Esophagus squamous epithelium (tissue), 5 donors: ENCODE data around the gene MEGF9. TPM values are rescaled to one million over a fixed set of nuclear protein-coding genes. Genes with fewer than 3 reads are reported as not detected.

Experiments
- DNase-seq: peaks from one replicate; lab custom pipeline; 2025; lab: John Stamatoyannopoulos, UW
- H3K27ac ChIP-seq, 4 donors: fragments of 200-600 bp; sonication (generic); one replicate each; pipeline ENCODE4 v1.5.1; 2016 to 2019; ENCODE audit warnings: mild to moderate bottlenecking in 1 of 4
- H3K27me3 ChIP-seq, 4 donors: fragments of 200-600 bp; sonication (generic); 1 replicate in 3 of 4; 2 replicates in 1 of 4; pipeline versions ENCODE4 v1.5.1 to v1.6.0; 2017 to 2021; ENCODE audit warnings: antibody characterized with exemption in 1 of 4
- H3K36me3 ChIP-seq, 3 donors: fragments of 200-600 bp; sonication (generic); one replicate each; pipeline ENCODE4 v1.5.1; 2016 to 2019
- H3K4me1 ChIP-seq, 3 donors: fragments of 200-600 bp; sonication (generic); one replicate each; pipeline ENCODE4 v1.5.1; 2017 to 2019
- H3K4me3 ChIP-seq, 4 donors: fragments of 200-600 bp; sonication (generic); 1 replicate in 3 of 4; 2 replicates in 1 of 4; pipeline ENCODE4 v1.5.1; 2016 to 2019; ENCODE audit warnings: mild to moderate bottlenecking in 2 of 4, moderate library complexity in 1 of 4
- H3K9me3 ChIP-seq, 3 donors: fragments of 200-600 bp; sonication (generic); one replicate each; pipeline ENCODE4 v1.5.1; 2016 to 2019
- CTCF ChIP-seq, 6 experiments: fragments of 450-650 bp in 4 of 6; fragments of 200-600 bp in 2 of 6; sonication (generic) in 2 of 6; IDR thresholded peaks; one replicate each; pipeline ENCODE4 v1.5.1; 2016 to 2019; ENCODE audit warnings: antibody characterized with exemption in 6 of 6, mild to moderate bottlenecking in 4 of 6, moderate library complexity in 4 of 6
- POLR2A ChIP-seq, 4 donors: fragments of 450-650 bp; IDR thresholded peaks; one replicate each; pipeline ENCODE4 v1.6.1; 2017; ENCODE audit warnings: antibody characterized with exemption in 4 of 4, mild to moderate bottlenecking in 4 of 4, moderate library complexity in 3 of 4
- WGBS, 2 donors: methylation state at CpG; one replicate each; pipeline ENCODE4 v1.1.5; 2018; 5-methylcytosine and 5-hydroxymethylcytosine counted together
- intact Hi-C: fragments of 100-400 bp; cut with DNase I; formaldehyde crosslinking; loops from one replicate; pipeline ENCODE4 v1.15.0; 2022
- total RNA-seq, 4 donors: library from RNA; depleted of rRNA; stranded (reverse); fragments of >200 nt; gene quantifications; one replicate each; pipeline ENCODE4 v1.1.0, GENCODE V29; 2016
- donor health status: DM: yes; HTN: yes; CAD: no.

Gene MEGF9
- total RNA-seq, 4 donors from 2014 or later = 16.2 to 20.8 (median 18.0) TPM

- Histone ChIP-seq H3K27me3 (no peaks in the 10 kb centered on the region), H3K4me1 (peaks cover 7 to 77% (median 12%) of the 10 kb centered on the region in 3 donors), H3K9me3 (no peaks in the 10 kb centered on the region), H3K4me3 (no peak overlapping the region), H3K27ac (no peak overlapping the region), H3K36me3 (peaks cover 0 to 6% (median 0%) of the 10 kb centered on the region in 3 donors)
- 86 to 90% methylated on average over 1 of the region's 1 CpG for WGBS, 2 donors
- no peak for DNase-seq
- TF ChIP-seq CTCF (IDR thresholded peaks at IDR 0.05) (no peak), POLR2A (IDR thresholded peaks at IDR 0.05) (no peak)
- intact Hi-C loops = no loop called here
These were observed 12.2 kb downstream of the MEGF9 start for GRCh38 chr9:120702075-120702474.

- 65 to 100% methylated on average over 1 of the region's 1 CpG for WGBS, 2 donors
- no peak overlapping the region for H3K4me3 ChIP-seq
- no peak for DNase-seq
- no peak for TF ChIP-seq POLR2A (IDR thresholded peaks at IDR 0.05)
- no peak for TF ChIP-seq CTCF (IDR thresholded peaks at IDR 0.05)
- peak overlapping the region in 1 of 4 donors; percentile 14 for H3K27ac ChIP-seq
- H3K4me1 ChIP-seq = peaks cover 7 to 77% (median 10%) of the 10 kb centered on the region in 3 donors
- intact Hi-C loops = no loop called here
- H3K27me3 ChIP-seq = no peaks in the 10 kb centered on the region
- peaks cover 0 to 6% (median 0%) of the 10 kb centered on the region in 3 donors for H3K36me3 ChIP-seq
- no peaks in the 10 kb centered on the region for H3K9me3 ChIP-seq
These were observed 13.0 kb downstream of the MEGF9 start for GRCh38 chr9:120701248-120701647.

- intact Hi-C loops = no loop called here
- TF ChIP-seq CTCF (IDR thresholded peaks at IDR 0.05) = no peak
- no peak for TF ChIP-seq POLR2A (IDR thresholded peaks at IDR 0.05)
- H3K27me3 ChIP-seq = no peaks in the 10 kb centered on the region
- H3K36me3 ChIP-seq = peaks cover 0 to 2% (median 0%) of the 10 kb centered on the region in 3 donors
- H3K4me3 ChIP-seq = no peak overlapping the region
- H3K9me3 ChIP-seq = no peaks in the 10 kb centered on the region
- peak overlapping the region in 1 of 4 donors; percentile 25 for H3K27ac ChIP-seq
- no peak for DNase-seq
- peaks cover 7 to 75% (median 12%) of the 10 kb centered on the region in 3 donors for H3K4me1 ChIP-seq
- 35 to 49% methylated on average over 2 of the region's 2 CpGs for WGBS, 2 donors
These were observed 15.5 kb downstream of the MEGF9 start for GRCh38 chr9:120698766-120699165.

- no peaks in the 10 kb centered on the region for H3K36me3 ChIP-seq
- WGBS, 2 donors = 90% methylated on average over 2 of the region's 2 CpGs
- peaks cover 7 to 78% (median 15%) of the 10 kb centered on the region in 3 donors for H3K4me1 ChIP-seq
- intact Hi-C loops = no loop called here
- no peak overlapping the region for H3K4me3 ChIP-seq
- H3K27ac ChIP-seq = no peak overlapping the region
- no peaks in the 10 kb centered on the region for H3K27me3 ChIP-seq
- no peak for DNase-seq
- TF ChIP-seq CTCF (IDR thresholded peaks at IDR 0.05) = no peak
- TF ChIP-seq POLR2A (IDR thresholded peaks at IDR 0.05) = no peak
- no peaks in the 10 kb centered on the region for H3K9me3 ChIP-seq
These were observed 16.8 kb downstream of the MEGF9 start for GRCh38 chr9:120697448-120697847.

GRCh38 chr9:120696551-120697230 lies 17.6 kb downstream of the MEGF9 start:
- H3K4me3 ChIP-seq = no peak overlapping the region
- H3K9me3 ChIP-seq = no peaks in the 10 kb centered on the region
- no peaks in the 10 kb centered on the region for H3K27me3 ChIP-seq
- H3K4me1 ChIP-seq = peaks cover 7 to 76% (median 15%) of the 10 kb centered on the region in 3 donors
- intact Hi-C loops = no loop called here
- H3K36me3 ChIP-seq = no peaks in the 10 kb centered on the region
- DNase-seq = no peak
- TF ChIP-seq POLR2A (IDR thresholded peaks at IDR 0.05) (no peak), CTCF (IDR thresholded peaks at IDR 0.05) (no peak)
- no peak overlapping the region for H3K27ac ChIP-seq
- WGBS, 2 donors = 76 to 86% methylated on average over 3 of the region's 3 CpGs
